RPMI7951 (cell line): ENCODE data around the gene MAK. TPM values are rescaled to one million over a fixed set of nuclear protein-coding genes. Genes with fewer than 3 reads are reported as not detected.
"Not testable (repeated sequence)": the region's sequence is repeated elsewhere in the genome, so short reads cannot be mapped to it uniquely, and the experiment has no call there.

Source experiments
- DNase-seq: peaks from one replicate; pipeline ENCODE4 v3.0.0-alpha.2; 2012; ENCODE audit warnings: low read depth
- total RNA-seq: library from RNA; depleted of rRNA; stranded (reverse); fragments of >200 nt; shearing (Covaris generic); gene quantifications from 2 replicates; pipeline ENCODE4 v1.2.3, GENCODE V29; 2014

Gene MAK
- total RNA-seq, 1 experiment from 2014 or later, result not detected

DNA sequence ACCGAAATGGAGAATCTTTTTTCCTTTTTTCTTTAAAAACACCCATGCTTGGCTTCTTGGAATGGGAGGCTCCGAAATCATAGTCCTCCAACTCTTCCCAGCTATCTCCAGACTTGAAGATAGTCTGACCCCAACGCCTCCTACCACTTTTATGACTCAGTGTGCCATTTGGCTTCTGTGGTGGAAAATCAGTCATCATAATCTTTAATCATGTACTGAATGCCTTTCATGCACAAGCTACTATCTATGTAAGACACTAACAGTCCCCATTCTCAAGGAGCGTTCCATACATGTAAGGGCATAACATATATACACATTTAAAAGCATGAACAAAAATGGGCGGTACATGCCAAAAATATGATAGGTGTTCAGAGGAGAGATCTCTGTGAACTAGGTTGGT lies 46.7 kb downstream of the MAK start:
- DNase-seq, result no peak

DNA sequence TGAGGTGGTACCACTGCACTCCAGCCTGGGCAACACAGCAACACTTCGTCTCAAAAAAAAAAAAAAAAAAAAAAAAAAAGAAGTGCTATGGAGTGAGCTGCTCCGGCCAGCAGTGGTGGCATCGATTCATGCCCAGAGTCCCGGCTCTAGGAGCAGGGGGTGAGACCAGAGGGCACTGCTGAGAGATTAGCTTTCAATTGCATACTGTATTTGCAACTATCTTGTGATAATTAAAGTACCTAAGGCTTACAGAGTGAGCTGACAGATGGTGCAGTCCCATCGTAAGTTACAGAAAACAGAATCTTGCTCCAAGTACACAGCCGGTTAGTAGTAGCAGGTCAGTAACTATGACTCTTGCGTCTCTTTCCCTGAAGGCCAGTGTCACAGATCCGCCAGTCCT lies 59.3 kb downstream of the MAK start:
- DNase-seq, result no peak

DNA sequence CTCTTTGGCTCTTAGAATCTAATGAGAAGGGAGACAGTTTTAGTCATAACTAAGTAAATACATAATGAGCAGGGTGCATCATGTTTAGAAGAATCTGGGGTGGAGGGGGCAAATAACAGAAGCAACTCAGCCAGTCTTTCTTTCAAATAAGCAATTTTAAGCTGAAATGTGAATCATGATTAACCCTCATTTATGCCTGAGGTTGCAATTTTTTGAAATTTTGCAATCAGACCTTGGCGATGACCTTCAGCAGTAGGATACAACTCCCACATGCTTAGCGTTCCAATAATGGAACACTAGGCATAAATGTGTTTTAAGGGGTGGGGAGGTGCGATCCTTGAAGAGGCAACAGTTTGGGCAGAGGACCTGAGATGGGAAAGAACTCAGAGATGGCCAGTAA lies 60.1 kb downstream of the MAK start:
- DNase-seq, result no peak

DNA sequence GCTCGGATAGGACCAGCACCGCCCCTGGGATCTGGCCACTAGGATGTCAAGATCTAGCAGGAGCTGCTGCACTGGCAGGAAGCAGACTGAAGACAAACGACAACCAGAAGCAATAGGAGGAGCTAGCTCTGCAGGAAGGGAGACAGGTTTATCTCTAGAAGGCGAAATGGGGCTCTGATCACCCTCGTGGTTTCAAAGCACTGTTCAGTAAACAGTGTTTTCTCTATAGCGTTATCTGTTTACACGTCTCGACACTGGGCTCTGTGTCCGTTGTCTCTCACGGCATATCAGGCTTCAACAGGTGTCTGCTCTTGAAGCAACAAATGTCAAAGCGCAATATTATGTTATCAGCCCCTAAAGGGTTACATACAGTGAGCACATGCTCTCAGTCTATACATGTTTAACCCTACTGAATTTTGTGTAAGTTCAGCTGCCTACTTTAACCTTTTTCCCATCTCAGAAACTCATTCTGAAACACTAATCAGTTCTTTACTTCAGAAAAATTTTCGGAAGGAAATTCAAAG lies 66.9 kb downstream of the MAK start:
- no peak for DNase-seq

DNA sequence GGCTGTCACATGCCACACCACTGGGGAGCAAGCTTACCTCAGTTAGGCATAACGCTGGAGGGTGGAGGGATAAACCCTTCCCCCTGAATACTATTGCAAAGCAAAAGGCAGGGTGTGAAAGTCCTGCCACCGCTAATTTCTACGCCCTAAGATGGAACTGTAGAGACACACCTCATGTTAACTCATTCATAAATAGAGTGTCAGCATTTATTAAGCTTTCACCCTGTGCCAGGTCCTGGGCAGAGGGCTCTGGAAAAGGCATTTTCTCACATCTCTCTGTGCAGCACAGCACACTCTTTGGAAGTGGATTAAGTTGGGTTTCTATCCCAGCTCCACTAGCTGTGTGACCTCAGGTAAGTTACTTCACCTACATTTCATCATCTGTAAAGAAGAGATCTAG lies 68.9 kb downstream of the MAK start:
- DNase-seq, result no peak

DNA sequence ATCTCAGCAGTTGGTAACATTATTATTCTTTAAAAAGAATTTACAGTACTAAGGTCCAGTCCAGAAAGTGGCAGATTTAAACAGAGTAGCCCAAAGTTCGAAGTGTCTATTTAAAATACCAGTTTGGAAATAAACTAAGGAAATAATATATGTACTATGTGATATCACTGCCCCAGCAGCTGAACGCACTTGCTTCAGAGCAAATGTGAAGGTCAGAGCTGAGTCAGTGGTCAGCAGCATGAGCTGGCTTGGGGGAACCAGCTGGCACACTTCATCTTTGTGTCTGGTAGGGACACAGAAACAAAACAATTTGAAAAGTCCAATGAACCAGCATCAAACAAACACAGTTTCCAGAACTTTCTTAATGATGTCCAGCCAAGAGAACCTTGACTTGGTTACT lies 75.3 kb downstream of the MAK start:
- peak; percentile 47 for DNase-seq

DNA sequence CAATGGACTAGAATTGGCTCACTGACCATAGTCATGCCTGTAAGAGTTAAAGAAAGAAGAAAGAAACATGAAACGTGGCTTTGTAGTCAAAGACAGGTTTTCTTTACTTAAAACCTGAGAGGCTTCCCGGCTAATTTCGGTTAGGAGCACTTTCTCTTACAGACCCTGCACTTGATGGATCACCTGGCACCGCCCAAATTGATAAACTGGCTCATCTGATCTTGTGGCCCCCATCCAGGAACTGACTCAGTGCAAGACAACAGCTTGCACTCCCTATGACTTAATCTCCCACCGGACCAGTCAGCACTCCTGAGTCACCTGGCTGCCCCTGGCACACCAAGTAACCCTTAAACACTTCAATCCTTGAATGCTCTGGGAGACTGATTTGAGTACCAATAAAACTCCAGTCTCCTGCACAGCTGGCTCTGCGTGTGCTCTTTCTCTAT lies 78.4 kb downstream of the MAK start:
- peak; percentile 79 for DNase-seq

DNA sequence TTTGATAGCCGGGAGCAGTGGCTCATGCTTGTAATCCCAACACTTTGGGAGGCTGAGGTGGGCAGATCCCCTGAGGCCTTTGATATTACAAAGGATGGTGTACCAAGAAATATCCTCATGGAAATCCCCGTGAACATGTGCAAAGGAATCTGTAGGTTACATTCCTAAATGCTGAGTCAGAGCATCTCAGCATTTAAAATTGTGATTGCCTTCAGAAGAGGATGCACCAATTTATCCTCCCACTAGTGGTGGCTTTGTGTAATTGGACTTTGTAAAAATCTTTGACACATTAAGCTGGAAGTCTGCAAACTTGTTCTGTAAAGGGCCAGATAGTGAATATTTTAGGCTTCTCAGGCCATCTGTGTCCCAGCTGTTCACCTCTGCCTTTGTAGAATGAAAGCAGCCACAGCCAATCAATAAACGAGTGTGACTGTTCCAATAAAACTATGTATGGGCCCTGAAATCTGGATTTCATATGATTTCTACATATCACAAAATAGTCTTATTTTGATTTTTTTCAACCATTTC lies 79.0 kb downstream of the MAK start:
- peak; percentile 95 for DNase-seq

DNA sequence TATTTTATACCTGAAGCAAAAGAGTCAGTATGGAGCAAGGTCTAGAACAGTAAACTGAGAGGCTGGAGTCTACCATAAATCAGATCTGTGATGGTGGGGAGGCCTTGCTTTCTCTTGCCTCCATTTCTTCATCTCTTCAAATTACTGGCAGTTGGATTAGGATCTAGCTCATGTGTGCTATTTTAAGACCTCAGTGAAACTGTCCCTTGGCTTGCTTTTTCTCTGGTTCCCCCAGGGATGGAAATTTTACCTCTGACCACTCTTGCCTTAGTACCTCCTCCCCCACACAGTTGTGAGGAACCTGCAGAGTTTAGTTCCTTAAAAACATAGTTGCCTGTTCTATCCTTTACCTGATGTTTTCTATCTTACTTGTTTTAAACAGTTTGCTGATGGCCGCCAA lies 82.3 kb downstream of the MAK start:
- no peak for DNase-seq

DNA sequence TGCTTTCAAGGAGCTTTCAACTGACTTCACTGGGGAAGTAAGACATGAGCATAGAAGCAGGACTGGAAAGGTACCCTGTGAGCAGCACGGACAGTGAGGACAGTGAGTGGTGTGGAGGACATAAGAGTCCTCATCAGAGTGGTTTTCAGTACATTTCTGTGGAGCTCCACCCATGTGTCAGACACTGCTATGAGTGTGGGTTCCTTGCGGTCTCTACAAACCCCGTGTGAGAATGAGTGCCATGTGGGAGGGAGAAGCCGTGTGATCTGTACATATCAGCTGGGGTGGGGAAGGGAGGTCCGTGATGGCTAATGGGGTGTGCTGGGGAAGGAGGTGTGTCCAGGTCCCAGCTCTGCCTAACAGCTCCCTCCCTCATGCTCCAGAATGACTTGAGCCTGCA lies 86.6 kb downstream of the MAK start:
- DNase-seq, result not testable (repeated sequence)

DNA sequence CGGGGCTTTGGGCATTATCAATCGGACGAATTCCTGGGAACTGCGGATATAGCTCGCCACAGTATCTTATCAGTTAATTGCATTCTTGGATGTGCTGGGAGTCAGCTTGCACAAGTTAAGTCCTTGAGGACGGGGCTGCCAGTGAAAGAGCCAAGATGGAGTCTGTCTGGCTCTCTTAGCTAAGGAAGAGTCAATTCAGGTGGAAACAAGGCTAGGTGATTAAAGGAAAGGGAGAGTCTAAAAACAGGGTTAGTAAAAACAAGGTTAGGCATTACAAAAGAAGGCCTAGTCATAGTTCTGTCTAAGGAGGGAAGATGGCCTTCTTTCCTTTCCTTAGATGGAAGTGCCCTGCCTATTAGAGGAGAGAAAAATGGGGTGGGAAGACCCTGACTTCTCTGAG lies 87.8 kb downstream of the MAK start:
- not testable (repeated sequence) for DNase-seq

DNA sequence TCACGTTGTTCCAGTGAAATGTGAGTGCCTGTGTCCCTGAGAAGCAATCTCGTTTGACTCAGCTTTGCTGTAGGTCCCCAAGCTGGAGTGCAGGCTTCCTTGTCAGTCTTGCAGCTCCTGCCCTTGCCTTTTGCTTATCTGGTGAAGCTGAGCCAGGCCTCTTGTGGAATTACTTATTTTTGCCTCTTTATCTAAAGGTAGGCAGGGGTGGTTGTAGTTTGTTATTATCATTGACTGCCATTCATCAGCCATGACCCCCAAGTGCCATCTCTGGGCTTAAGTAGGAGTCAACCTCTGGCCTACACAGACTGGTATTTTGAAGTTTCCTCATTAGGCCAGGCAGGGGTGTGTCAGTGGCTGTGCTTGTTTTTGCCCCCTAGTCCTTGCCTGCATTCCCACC lies 88.6 kb downstream of the MAK start:
- DNase-seq, result no peak

DNA sequence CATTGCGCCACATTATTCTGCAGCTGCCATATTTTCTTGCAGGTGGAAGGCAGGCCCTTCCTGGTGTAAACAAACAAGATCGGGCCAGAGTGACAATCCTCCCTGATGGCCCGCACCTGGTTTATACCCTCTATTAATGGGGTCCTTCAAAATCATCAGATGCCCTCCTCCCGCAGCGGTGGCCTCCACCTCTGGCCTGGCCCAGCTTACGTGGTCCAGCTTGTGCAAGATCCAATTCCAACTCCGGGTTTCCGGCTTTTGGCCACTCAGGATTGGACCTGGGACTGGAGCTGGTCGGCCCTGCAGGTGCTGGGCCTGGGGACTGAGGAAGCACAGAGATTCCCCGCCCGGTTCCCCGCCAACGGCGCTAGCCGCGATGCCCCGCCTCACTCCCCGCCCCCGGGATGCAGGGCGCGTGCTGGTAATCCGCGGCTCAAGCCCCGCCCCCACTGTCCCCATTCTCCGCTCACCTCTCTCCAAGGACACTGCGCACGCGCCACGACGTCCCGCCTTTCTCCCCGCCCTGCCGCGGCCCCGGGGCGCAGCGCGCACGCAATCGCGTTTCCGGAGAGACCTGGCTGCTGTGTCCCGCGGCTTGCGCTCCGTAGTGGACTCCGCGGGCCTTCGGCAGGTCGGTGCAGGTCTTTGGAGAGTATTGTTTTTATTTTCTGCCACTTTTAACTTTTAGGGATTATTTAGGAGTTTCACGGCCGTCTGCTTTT lies 90.9 kb downstream of the MAK start, which contains the start of gene TMEM14B:
TMEM14B (plus strand) TSS at position 555 of the 722 bp plus-strand sequence. CDS start 1,441 bp downstream, outside the sequence.
- peak; percentile 95 for DNase-seq

DNA sequence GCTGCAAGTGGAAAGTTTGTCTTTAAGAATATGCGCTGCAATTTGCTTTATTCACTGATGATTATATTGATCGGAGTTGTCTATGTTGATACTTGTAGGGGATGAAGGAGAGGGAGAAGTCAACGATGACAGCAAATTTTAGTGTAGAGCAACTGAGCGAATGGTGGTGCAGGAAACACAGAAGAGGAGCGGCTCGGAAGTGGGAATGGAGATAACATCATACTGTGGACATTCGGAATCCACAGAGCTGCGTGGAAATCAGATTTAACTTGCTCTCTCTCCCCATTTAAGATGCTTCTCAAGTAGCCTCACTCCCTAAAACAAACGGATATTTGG lies 91.5 kb downstream of the MAK start:
- no peak for DNase-seq

DNA sequence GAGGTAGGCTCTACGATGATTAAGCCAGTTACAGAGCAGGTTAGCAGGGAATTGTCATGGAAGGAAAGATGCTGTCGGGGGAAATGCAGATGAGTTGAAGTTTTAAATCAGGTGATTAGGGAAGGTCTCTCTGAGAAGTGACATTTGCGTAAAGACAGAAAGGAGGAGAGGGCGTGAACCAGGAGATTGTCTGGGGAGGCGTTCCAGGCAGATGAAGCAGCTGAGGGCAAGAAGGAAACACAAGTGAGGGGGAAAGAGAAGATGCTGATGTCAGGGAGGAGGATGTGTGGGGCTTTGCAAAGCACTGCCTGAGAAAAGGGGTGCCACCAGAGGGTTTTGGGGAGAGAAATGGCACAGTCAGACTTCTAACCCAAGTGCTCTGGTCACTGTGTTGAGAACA lies 93.2 kb downstream of the MAK start:
- DNase-seq, result no peak

DNA sequence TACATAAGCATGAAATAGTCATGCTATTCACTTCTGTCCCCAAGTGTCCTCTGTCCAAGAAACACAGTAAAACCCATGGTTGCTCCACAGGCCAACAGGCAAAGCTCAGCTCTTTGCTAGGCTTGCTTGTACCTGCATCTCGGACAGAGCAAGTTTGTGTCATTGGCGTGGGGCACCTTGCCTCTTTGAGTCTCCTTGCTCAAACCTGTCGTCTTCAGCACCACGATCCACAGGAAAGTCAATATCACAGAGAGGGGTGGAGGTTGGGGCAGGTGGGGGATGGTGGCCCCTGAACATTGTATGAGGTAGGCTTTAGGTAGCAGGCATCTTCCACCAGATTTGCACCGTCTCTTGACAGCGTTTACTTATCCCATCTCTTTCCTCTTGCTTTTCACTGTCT lies 94.8 kb downstream of the MAK start:
- DNase-seq, result no peak

DNA sequence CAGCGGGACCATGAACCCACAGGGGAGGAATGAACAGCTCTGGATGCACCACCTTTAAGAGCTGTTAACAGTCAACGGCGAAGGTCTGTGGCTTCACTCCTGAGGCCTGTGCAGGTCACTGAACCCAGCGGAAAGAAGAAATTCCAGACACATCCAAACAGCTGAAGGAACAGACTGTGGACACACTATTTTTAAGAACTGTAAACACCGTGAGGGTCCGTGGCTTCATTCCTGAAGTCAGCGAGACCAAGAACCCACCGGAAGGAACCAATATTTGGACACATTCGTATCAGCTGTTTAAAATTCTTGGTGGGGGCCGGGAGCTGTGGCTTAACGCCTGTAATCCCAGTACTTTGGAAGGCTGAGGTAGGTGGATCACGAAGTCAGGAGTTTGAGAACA lies 96.1 kb downstream of the MAK start:
- DNase-seq, result no peak

DNA sequence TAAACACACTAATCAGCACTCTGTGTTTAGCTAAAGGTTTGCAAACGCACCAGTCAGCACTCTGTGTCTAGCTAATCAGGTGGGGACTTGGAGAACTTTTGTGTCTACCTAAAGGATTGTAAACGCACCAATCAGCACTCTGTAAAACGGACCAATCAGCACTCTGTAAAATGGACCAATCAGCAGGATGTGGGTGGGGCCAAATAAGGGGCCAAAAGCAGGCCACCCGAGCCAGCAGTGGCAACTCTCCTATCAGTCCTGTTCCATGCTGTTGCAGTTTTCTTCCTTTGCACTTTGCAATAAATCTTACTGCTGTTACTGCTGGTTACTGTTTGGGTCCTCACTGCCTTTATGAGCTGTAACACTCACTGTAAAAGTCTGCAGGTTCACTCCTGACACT lies 96.7 kb downstream of the MAK start:
- not testable (repeated sequence) for DNase-seq

DNA sequence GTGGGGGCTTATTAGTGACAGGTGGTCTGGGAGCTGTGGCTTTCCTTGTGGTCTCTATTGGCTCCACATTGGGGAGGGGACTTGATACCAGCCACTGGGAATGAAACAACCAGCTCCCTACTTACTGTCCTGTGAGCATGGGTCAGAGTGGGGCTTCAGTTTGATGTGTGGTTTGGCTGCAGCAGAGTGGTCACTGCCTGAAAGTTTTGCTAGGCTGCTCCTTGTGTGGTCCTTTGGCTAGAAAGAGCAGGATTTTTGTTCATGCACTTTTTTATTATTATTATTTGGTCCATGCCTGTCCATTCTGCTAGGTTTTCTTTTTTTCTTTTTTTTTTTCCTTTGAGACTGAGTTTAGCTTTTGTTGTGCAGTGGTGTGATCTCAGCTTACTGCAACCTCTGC lies 98.3 kb downstream of the MAK start:
- no peak for DNase-seq

DNA sequence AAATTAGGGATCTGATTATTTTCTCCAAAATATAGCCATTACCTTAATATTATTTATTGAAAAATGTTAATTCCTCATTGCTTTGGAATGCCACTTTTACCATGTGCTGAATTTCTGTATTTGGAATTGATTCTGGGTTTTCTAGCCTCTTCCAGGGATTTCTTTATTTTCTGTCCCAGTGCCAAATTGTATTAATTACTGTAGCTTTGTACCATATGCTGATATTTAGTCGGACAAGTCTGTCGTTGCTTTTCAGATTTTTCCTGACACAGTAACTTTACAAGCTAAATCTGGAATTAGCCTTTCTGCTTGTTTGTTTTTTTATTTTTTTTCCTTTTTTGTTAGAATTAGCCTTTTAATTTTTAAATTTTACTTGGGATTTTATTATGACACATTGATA lies 101.6 kb downstream of the MAK start:
- no peak for DNase-seq

DNA sequence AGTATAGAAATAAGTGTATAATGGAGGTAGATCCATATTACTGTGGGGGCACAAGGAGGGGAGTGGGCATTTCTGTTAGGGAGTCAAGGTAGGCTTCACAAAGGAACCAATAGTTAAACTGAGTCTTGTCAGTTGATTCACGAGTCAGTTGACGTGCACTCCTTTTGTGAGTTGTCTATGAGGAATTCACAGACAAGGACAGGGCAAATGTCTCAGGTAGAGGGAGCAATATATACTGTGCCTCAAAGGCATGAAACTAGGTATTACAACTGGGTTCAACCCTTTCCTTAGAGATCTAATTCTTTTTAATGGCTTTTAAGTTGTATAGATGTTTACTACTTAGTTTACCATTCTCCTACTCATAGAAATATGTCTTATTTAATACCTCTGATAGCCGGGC lies 104.5 kb downstream of the MAK start:
- no peak for DNase-seq

DNA sequence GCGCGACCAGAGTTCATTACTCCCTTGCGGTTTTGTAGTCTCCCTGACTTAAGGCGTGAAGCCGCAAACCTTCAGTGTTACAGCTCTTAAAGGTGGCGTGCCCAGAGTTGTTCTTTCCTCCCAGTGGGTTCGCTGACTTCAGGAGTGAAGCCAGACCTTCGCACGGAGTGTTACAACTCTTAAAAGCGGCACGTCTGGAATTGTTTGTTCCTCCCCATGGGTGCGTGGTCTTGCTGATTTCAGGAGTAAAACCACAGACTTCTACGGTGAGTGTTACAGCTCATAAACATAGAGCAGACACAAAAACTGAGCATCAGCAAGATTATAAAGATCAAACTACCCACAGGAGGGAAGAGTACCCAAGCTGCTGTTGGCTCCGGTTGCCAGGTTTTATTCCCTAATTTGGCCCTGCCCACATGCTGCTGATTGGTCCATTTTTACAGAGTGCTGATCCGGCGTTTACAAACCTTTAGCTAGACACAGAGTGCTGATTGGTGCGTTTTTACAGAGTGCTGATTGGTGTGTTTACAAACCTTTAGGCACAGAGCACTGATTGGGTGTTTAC lies 105.1 kb downstream of the MAK start:
- no peak for DNase-seq

DNA sequence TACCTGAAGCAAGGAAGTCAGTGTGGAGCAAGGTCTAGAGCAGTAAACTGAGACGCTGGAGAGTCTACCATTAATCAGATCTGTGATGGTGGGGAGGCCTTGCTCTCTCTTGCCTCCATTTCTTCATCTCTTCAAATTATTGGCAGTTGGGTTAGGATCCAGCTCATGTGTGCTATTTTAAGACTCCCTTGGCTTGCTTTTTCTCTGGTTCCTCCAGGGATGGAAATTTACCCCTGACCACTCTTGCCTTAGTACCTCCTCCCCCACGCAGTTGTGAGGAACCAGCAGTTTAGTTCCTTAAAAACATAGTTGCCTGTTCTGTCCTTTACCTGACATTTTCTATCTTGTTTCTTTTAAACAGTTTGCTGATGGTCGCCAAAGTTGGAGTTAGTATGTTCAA lies 108.1 kb downstream of the MAK start:
- no peak for DNase-seq
